CD4-positive, CD25-positive, alpha-beta regulatory T cell (primary cell): ENCODE results near the gene LANCL1. TPM values are rescaled to one million over a fixed set of nuclear protein-coding genes. Genes with fewer than 3 reads are reported as not detected.
A peak's percentile ranks its signal among the peaks of the same experiment; 100 is the strongest.
"Not testable (repeated sequence)": the region's sequence is repeated elsewhere in the genome, so short reads cannot be mapped to it uniquely, and the experiment has no call there.

Experiments used
- ATAC-seq, 2 donors: fragments of 150-1000 bp; cut with Tn5 transposase; one replicate each; pipeline ENCODE4 v1.10.0; 2021; ENCODE audit warnings: low read depth in 2 of 2, moderate number of reproducible peaks in 2 of 2, moderate library complexity in 1 of 2
- DNase-seq, 3 donors: peaks; one replicate each; pipeline versions ENCODE4 v3.0.0 to v3.0.0-alpha.2; 2012 to 2022; ENCODE audit warnings: mixed read lengths in 1 of 3
- H3K27ac ChIP-seq: one replicate; pipeline ENCODE4 v1.7.0; 2013; ENCODE audit warnings: mild to moderate bottlenecking, low read length; ENCODE audit not compliant: insufficient read depth, poor library complexity, severe bottlenecking
- H3K27me3 ChIP-seq: one replicate; pipeline ENCODE4 v1.7.0; 2013; ENCODE audit warnings: low read length; ENCODE audit not compliant: control insufficient read depth, insufficient read depth
- H3K36me3 ChIP-seq: one replicate; pipeline ENCODE4 v1.7.0; 2013; ENCODE audit warnings: mild to moderate bottlenecking, low read length, moderate library complexity; ENCODE audit not compliant: control insufficient read depth, insufficient read depth
- H3K4me1 ChIP-seq: 2 replicates; pipeline ENCODE4 v1.7.0; 2013; ENCODE audit warnings: mild to moderate bottlenecking, low read length; ENCODE audit not compliant: insufficient read depth, control insufficient read depth, poor library complexity, severe bottlenecking
- H3K4me3 ChIP-seq: one replicate; pipeline ENCODE4 v1.7.0; 2013; ENCODE audit warnings: low read depth, mild to moderate bottlenecking, low read length, moderate library complexity
- H3K9me3 ChIP-seq, 2 experiments: 1 replicate in 1 of 2; 2 replicates in 1 of 2; pipeline ENCODE4 v1.7.0; 2013; ENCODE audit warnings: low read length in 2 of 2, mild to moderate bottlenecking in 1 of 2, moderate library complexity in 1 of 2; ENCODE audit not compliant: control insufficient read depth in 2 of 2
- H3K27ac Mint-ChIP-seq, 3 donors: one replicate each; pipeline ENCODE4 v1.8.0; 2020 to 2022; ENCODE audit warnings: mild to moderate bottlenecking in 3 of 3, mixed read lengths in 3 of 3, moderate library complexity in 2 of 3
- H3K27me3 Mint-ChIP-seq: one replicate; pipeline ENCODE4 v1.8.0; 2022; ENCODE audit warnings: mild to moderate bottlenecking, mixed read lengths
- H3K36me3 Mint-ChIP-seq: one replicate; pipeline ENCODE4 v1.8.0; 2020; ENCODE audit warnings: mixed read lengths
- H3K4me1 Mint-ChIP-seq, 4 donors: one replicate each; pipeline ENCODE4 v1.8.0; 2020 to 2022; ENCODE audit warnings: mixed read lengths in 4 of 4, mild to moderate bottlenecking in 1 of 4
- H3K4me3 Mint-ChIP-seq, 4 donors: one replicate each; pipeline ENCODE4 v1.8.0; 2020 to 2022; ENCODE audit warnings: mild to moderate bottlenecking in 4 of 4, mixed read lengths in 4 of 4, moderate library complexity in 3 of 4
- H3K9me3 Mint-ChIP-seq, 7 donors: one replicate each; pipeline ENCODE4 v1.8.0; 2020 to 2022; ENCODE audit warnings: mixed read lengths in 7 of 7, mild to moderate bottlenecking in 3 of 7, moderate library complexity in 2 of 7
- polyA plus RNA-seq, 4 donors: library from polyadenylated mRNA; unstranded; fragments of 300-500 nt; fragmentation: Illumina TruSeq; gene quantifications; one replicate each; pipeline ENCODE4 v1.2.3, GENCODE V29; 2021
- total RNA-seq: library from RNA; stranded (reverse); gene quantifications from one replicate; pipeline ENCODE4 v1.2.3, GENCODE V29; 2022

Gene LANCL1
- total and polyA plus RNA-seq, 5 donors from 2014 or later: 22.9 to 31.4 (median 26.3) TPM

DNA sequence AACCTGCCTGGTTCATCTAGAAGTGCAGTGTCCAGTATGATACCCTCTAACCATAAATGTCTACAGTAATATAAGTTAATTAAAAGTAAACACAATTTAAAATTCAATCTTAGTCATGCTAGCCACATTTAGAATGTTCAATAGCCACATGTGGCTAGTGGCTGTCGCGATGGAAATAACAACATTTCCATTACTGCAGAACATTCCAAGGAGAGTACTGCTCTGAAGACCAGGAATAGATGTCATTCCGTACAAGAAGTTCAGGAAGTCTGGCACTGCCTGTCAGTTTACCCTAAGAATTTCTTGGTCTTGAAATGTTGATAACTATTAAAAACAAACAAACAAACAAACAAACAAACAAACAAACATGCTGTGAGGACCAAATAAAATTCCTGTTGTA is 17.2 kb downstream of the LANCL1 start:
- ATAC-seq: no peak

DNA sequence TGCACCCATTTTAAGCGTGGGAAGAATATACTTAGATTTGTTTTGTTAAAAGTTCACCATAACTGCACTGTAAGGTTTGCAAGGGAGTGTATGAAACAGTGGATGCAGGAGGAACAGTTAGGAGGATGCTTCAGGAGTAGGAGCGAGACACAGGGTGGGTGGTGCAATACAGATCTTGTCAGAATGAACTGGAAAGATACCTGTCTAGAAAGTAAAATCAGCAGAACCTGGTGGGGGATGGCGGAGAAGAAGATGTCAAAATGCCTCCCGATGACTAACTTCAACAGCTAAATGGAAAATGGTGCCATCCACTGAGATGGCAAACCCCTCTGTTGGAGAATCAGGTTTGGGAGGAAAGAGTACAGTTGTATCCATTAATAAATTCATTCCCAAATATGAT is 18.2 kb downstream of the LANCL1 start:
- Histone ChIP-seq H3K9me3 (no peaks in the 10 kb centered on the region), H3K27ac (no peak overlapping the region), H3K4me1 (no peaks in the 10 kb centered on the region), H3K4me3 (no peak overlapping the region), H3K27me3 (no peaks in the 10 kb centered on the region), H3K36me3 (peaks cover 75% of the 10 kb centered on the region)
- Mint-ChIP-seq H3K9me3 (peaks cover 0 to 1% (median 0%) of the 10 kb centered on the region in 7 donors), H3K4me1 (peaks cover 4 to 34% (median 10%) of the 10 kb centered on the region in 4 donors), H3K36me3 (peaks cover 40% of the 10 kb centered on the region), H3K27ac (peak overlapping the region in 1 of 3 donors; percentile 13), H3K27me3 (no peaks in the 10 kb centered on the region), H3K4me3 (no peak overlapping the region)
- no peak for ATAC-seq
- DNase-seq: no peak

More for the DNA sequence above, 17.2 kb downstream of the LANCL1 start:
- Mint-ChIP-seq H3K27me3 (no peaks in the 10 kb centered on the region), H3K9me3 (peaks cover 0 to 1% (median 0%) of the 10 kb centered on the region in 7 donors), H3K36me3 (peaks cover 36% of the 10 kb centered on the region), H3K4me3 (no peak overlapping the region), H3K27ac (peak overlapping the region in 1 of 3 donors; percentile 16), H3K4me1 (peaks cover 4 to 29% (median 8%) of the 10 kb centered on the region in 4 donors)
- Histone ChIP-seq H3K27ac (no peak overlapping the region), H3K27me3 (no peaks in the 10 kb centered on the region), H3K9me3 (no peaks in the 10 kb centered on the region), H3K4me3 (no peak overlapping the region), H3K36me3 (peaks cover 70% of the 10 kb centered on the region), H3K4me1 (no peaks in the 10 kb centered on the region)
- no peak for DNase-seq

DNA sequence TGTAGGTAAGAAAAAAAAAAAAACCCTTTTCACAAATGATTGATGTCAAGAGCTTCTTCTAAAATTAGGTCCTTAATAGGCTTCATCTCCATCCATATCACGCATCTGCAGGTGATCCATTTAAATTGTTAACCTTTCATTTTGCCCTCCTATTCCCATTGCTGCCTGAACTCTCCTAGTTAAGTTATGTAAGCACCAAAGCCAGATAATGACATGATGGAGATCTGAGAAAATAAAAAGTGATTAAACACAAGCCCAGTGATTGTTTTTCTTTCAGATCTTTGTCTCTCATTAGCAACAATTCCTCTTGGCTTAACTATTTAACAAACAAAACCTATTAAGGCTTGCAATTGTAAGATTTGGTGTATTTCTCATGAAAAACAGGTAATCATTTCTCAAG is 20.0 kb downstream of the LANCL1 start:
- Histone ChIP-seq H3K9me3 (no peaks in the 10 kb centered on the region), H3K27me3 (no peaks in the 10 kb centered on the region), H3K27ac (no peak overlapping the region), H3K36me3 (peaks cover 82% of the 10 kb centered on the region), H3K4me3 (no peak overlapping the region), H3K4me1 (no peaks in the 10 kb centered on the region)
- no peaks in the 10 kb centered on the region for H3K27me3 Mint-ChIP-seq
- ATAC-seq (no peak), DNase-seq (no peak)
- peak overlapping the region in 1 of 3 donors; percentile 12 for H3K27ac Mint-ChIP-seq
- H3K4me3 Mint-ChIP-seq: no peak overlapping the region
- H3K4me1 Mint-ChIP-seq: peaks cover 8 to 27% (median 12%) of the 10 kb centered on the region in 4 donors
- H3K36me3 Mint-ChIP-seq: peaks cover 51% of the 10 kb centered on the region
- H3K9me3 Mint-ChIP-seq: peaks cover 0 to 3% (median 0%) of the 10 kb centered on the region in 7 donors

GRCh38 chr2:210454336-210454735 is 22.2 kb downstream of the LANCL1 start:
- no peaks in the 10 kb centered on the region for H3K27me3 Mint-ChIP-seq
- H3K9me3 Mint-ChIP-seq: peaks cover 0 to 14% (median 2%) of the 10 kb centered on the region in 7 donors
- no peak overlapping the region for H3K4me3 Mint-ChIP-seq
- Histone ChIP-seq H3K27me3 (no peaks in the 10 kb centered on the region), H3K4me3 (no peak overlapping the region), H3K27ac (no peak overlapping the region), H3K36me3 (peaks cover 74% of the 10 kb centered on the region), H3K9me3 (no peaks in the 10 kb centered on the region), H3K4me1 (no peaks in the 10 kb centered on the region)
- DNase-seq (no peak), ATAC-seq (no peak)
- peaks cover 14 to 33% (median 22%) of the 10 kb centered on the region in 4 donors for H3K4me1 Mint-ChIP-seq
- H3K27ac Mint-ChIP-seq: no peak overlapping the region
- peaks cover 69% of the 10 kb centered on the region for H3K36me3 Mint-ChIP-seq

DNA sequence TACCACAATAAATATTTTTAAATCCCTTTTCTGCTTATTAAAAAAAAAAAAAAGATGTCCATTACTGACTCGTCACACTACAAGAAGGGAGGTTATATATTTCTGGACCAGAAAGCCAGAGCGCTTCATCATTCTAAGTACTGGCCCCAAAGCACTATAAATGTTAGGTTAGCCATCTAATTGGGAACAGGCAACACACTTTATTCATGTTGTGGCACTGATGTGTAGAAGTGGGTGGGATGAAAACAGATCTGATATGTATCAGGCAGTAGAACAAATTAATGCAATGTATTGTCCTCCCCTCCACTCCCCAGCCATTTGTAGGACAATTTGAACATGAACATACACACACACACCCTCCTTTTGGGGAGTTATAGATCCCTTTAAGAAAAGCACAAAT is 24.4 kb downstream of the LANCL1 start:
- DNase-seq (no peak), ATAC-seq (no peak)
- peaks cover 0 to 4% of the 10 kb centered on the region in 2 experiments for H3K9me3 ChIP-seq
- peaks cover 56% of the 10 kb centered on the region for H3K36me3 ChIP-seq
- H3K4me3 ChIP-seq: no peak overlapping the region
- no peaks in the 10 kb centered on the region for H3K27me3 ChIP-seq
- no peak overlapping the region for H3K27ac Mint-ChIP-seq
- H3K36me3 Mint-ChIP-seq: peaks cover 77% of the 10 kb centered on the region
- peaks cover 0 to 34% (median 6%) of the 10 kb centered on the region in 7 donors for H3K9me3 Mint-ChIP-seq
- H3K4me3 Mint-ChIP-seq: no peak overlapping the region
- no peak overlapping the region for H3K27ac ChIP-seq
- no peaks in the 10 kb centered on the region for H3K4me1 ChIP-seq
- peaks cover 19 to 30% (median 28%) of the 10 kb centered on the region in 4 donors for H3K4me1 Mint-ChIP-seq
- no peaks in the 10 kb centered on the region for H3K27me3 Mint-ChIP-seq

DNA sequence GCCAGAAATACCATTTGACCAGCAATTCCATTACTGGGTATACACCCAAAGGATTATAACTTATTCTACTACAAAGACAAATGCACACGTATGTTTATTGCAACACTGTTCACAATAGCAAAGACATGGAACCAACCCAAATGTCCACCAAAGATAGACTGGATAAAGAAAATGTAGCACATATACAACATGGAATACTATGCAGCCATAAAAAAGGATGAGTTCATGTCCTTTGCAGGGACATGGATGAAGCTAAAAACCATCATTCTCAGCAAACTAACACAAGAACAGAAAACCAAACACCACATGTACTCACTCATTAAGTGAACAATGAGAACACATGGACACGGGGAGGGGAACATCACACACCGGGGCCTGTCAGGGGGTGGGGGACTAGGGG is 25.6 kb downstream of the LANCL1 start:
- peaks cover 0 to 37% (median 9%) of the 10 kb centered on the region in 7 donors for H3K9me3 Mint-ChIP-seq
- not testable (repeated sequence) for H3K9me3 ChIP-seq, H3K27ac ChIP-seq, H3K27me3 ChIP-seq, H3K27ac Mint-ChIP-seq, DNase-seq, H3K27me3 Mint-ChIP-seq, ATAC-seq, H3K4me3 ChIP-seq, H3K4me3 Mint-ChIP-seq, H3K4me1 ChIP-seq
- peaks cover 84% of the 10 kb centered on the region for H3K36me3 Mint-ChIP-seq
- H3K4me1 Mint-ChIP-seq: peaks cover 19 to 32% (median 28%) of the 10 kb centered on the region in 4 donors
- H3K36me3 ChIP-seq: peaks cover 45% of the 10 kb centered on the region

- H3K27ac Mint-ChIP-seq: no peak overlapping the region
- peaks cover 69% of the 10 kb centered on the region for H3K36me3 Mint-ChIP-seq
- no peak overlapping the region for H3K27ac ChIP-seq
Observed at GRCh38 chr2:210445732-210446131, 30.8 kb downstream of the LANCL1 start.

DNA sequence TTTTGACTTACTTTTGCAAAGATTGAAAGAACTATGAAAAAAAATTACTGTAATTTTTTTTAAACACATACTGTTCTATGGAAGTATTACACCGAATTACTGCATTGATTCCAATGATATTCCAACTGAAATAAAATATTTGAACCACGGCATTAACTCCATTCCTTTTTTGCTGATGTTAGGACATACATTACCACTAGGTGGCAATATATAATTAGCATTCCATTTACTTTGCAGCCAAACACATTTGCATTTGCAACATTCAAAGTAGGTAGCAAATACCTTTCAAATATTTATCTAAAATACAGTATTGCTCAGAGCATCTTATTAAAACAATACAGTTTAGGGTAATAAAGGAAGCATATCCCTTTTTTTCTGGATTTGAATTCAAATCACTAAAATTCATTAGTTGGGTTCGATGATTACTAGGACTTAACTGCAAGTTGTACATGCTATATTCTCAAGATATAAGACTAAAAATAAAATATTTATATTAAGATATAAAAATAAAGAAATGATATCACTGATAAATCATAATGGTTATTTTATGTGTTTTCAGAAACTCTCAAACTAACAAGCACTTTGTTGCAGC is 31.3 kb downstream of the LANCL1 start:
- no peak overlapping the region for H3K27ac Mint-ChIP-seq
- no peak for ATAC-seq

More at GRCh38 chr2:210445732-210446131, 30.8 kb downstream of the LANCL1 start:
- no peaks in the 10 kb centered on the region for H3K27me3 ChIP-seq
- DNase-seq: no peak
- peaks cover 0 to 29% (median 9%) of the 10 kb centered on the region in 7 donors for H3K9me3 Mint-ChIP-seq
- no peak overlapping the region for H3K4me3 Mint-ChIP-seq
- peaks cover 22% of the 10 kb centered on the region for H3K36me3 ChIP-seq
- peaks cover 23 to 32% (median 26%) of the 10 kb centered on the region in 4 donors for H3K4me1 Mint-ChIP-seq
- no peak overlapping the region for H3K4me3 ChIP-seq
- no peaks in the 10 kb centered on the region for H3K4me1 ChIP-seq
- H3K9me3 ChIP-seq: peaks cover 0 to 4% of the 10 kb centered on the region in 2 experiments
- H3K27me3 Mint-ChIP-seq: no peaks in the 10 kb centered on the region
- no peak for ATAC-seq

More for the DNA sequence above, 31.3 kb downstream of the LANCL1 start:
- no peak overlapping the region for H3K4me3 Mint-ChIP-seq
- Histone ChIP-seq H3K36me3 (peaks cover 26% of the 10 kb centered on the region), H3K27ac (no peak overlapping the region), H3K4me1 (no peaks in the 10 kb centered on the region), H3K9me3 (peaks cover 0 to 4% of the 10 kb centered on the region in 2 experiments), H3K27me3 (no peaks in the 10 kb centered on the region), H3K4me3 (no peak overlapping the region)
- DNase-seq: peak in 2 of 3 donors; percentile 16 to 27
- H3K4me1 Mint-ChIP-seq: peaks cover 21 to 28% (median 25%) of the 10 kb centered on the region in 4 donors
- H3K27me3 Mint-ChIP-seq: no peaks in the 10 kb centered on the region
- peaks cover 69% of the 10 kb centered on the region for H3K36me3 Mint-ChIP-seq
- H3K9me3 Mint-ChIP-seq: peaks cover 0 to 25% (median 9%) of the 10 kb centered on the region in 7 donors
